Right lobe of liver (tissue), 6 donors: ENCODE measurements around the gene TMEM270. TPM values are rescaled to one million over a fixed set of nuclear protein-coding genes. Genes with fewer than 3 reads are reported as not detected.
A peak's percentile ranks its signal among the peaks of the same experiment; 100 is the strongest.

Experiments used
- ATAC-seq, 4 donors: fragments of 200-7000 bp; cut with Tn5 transposase; one replicate each; pipeline ENCODE4 v1.9.1; 2020; ENCODE audit warnings: mild to moderate bottlenecking in 4 of 4, moderate library complexity in 4 of 4
- DNase-seq, 3 donors: peaks; one replicate each; pipeline ENCODE4 v3.0.0-alpha.2; 2020
- H3K27ac ChIP-seq, 3 donors: fragments of 200-600 bp; one replicate each; pipeline ENCODE4 v1.8.0; 2022
- H3K27me3 ChIP-seq, 2 donors: fragments of 200-600 bp; one replicate each; pipeline ENCODE4 v1.8.0; 2022
- H3K36me3 ChIP-seq, 4 donors: fragments of 200-600 bp; sonication (generic) in 1 of 4; one replicate each; pipeline versions ENCODE4 v1.5.1 to v1.8.0; 2017 to 2022; ENCODE audit warnings: control low read depth in 1 of 4
- H3K4me1 ChIP-seq, 4 donors: fragments of 200-600 bp; sonication (generic) in 1 of 4; one replicate each; pipeline versions ENCODE4 v1.5.1 to v1.8.0; 2017 to 2022; ENCODE audit warnings: control low read depth in 1 of 4
- H3K4me3 ChIP-seq, 3 donors: fragments of 200-600 bp; one replicate each; pipeline ENCODE4 v1.8.0; 2022
- H3K9me3 ChIP-seq, 4 donors: fragments of 200-600 bp; sonication (generic) in 1 of 4; one replicate each; pipeline versions ENCODE4 v1.5.1 to v1.8.0; 2017 to 2022; ENCODE audit warnings: control low read depth in 1 of 4
- CTCF ChIP-seq, 4 donors: fragments of 200-600 bp in 3 of 4; fragments of 450-650 bp in 1 of 4; IDR thresholded peaks; one replicate each; pipeline versions ENCODE4 v1.5.1 to v1.8.0; 2016 to 2022; ENCODE audit warnings: antibody characterized with exemption in 4 of 4, mild to moderate bottlenecking in 2 of 4
- POLR2A ChIP-seq: fragments of 450-650 bp; IDR thresholded peaks from one replicate; pipeline ENCODE4 v1.6.1; 2017; ENCODE audit warnings: antibody characterized with exemption, mild to moderate bottlenecking
- WGBS: methylation state at CpG from one replicate; pipeline ENCODE4 v1.1.6; 2018; ENCODE audit warnings: low coverage, low lambda C conversion rate; ENCODE audit not compliant: insufficient coverage; ENCODE audit errors: missing lambda C conversion rate; 5-methylcytosine and 5-hydroxymethylcytosine counted together
- intact Hi-C, 2 donors: fragments of 100-400 bp; cut with DNase I; formaldehyde crosslinking; loops; one replicate each; pipeline versions ENCODE4 v1.11.2 to v1.14.1; 2022
- total RNA-seq, 6 experiments: library from RNA; depleted of rRNA in 2 of 6; stranded (reverse); fragments of >200 nt in 2 of 6; fragmentation: NEBNext Ultra II Directional in 3 of 6; extraction: Animal tissue kit (Norgen Biotek cat#: 25700) in 3 of 6; gene quantifications; one replicate each; pipeline versions ENCODE4 v1.1.0 to v1.2.4, GENCODE V29; 2016 to 2023
- donor health status: DM: no; HTN: yes; CAD: no.
- donor health status: DM: no; HTN: no; CAD: no.
- donor health status: DM: no; HTN: no; CAD: no.
- donor health status: DM: no; HTN: yes; CAD: no.
- donor health status: DM: no; HTN: yes; CAD: no.

TMEM270 gene
- total RNA-seq, 6 experiments from 2014 or later: not detected

DNA sequence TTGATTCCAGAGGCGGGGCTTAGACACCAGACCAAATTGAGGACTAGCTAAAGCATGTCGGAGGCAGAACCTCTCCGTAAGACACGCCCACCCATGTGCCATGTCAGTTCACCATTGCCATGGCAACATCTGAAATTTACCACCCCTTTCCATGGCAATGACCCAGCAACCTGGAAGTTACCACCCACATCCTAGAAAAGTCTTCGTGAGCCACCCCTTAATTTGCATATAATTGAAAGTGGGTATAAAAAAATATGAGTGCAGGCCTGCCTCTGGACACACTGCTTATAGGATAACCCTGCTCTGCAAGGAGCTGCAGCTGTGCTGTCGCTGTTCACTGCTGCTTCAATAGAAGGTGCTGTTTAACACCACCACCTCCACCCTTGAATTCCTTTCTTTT is 28.0 kb downstream of the TMEM270 start:
- no peaks in the 10 kb centered on the region for H3K4me1 ChIP-seq
- no peak overlapping the region for H3K4me3 ChIP-seq
- TF ChIP-seq CTCF (IDR thresholded peaks at IDR 0.05) (no peak), POLR2A (no peak)
- H3K9me3 ChIP-seq: no peaks in the 10 kb centered on the region
- WGBS: 84% methylated on average over 5 of the region's 6 CpGs
- no peaks in the 10 kb centered on the region for H3K36me3 ChIP-seq
- ATAC-seq (no peak), DNase-seq (peak in 1 of 3 donors; percentile 20)
- H3K27me3 ChIP-seq: no peaks in the 10 kb centered on the region
- intact Hi-C loops: no loop called here
- H3K27ac ChIP-seq: no peak overlapping the region

DNA sequence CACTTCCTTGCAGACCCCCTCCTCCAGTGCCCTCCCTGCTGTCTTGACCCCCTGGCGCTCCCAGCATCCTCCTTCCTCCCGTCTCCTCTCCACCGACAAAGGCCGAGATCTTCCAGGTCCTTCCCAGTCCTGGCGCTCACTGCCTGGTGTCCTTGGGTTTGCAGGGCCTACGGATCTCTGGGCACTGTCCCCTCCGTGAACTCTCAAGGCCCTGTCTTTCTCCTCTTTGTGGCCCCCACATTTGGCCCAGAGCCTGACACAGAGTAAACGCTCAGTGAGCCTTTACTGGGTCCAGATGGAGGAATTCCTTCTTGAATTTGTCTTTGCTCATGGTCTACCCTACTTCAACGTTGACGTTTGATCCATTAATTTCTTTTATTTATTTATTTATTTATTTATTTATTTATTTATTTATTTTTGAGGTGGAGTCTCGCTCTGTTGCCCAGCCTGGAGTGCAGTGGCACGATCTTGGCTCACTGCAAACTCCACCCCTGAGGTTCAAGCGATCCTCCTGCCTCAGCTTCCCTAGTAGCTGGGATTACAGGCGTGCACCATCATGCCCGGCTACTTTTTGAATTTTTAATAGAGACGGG is 29.7 kb downstream of the TMEM270 start:
- Histone ChIP-seq H3K27me3 (no peaks in the 10 kb centered on the region), H3K9me3 (no peaks in the 10 kb centered on the region), H3K27ac (no peak overlapping the region), H3K4me1 (no peaks in the 10 kb centered on the region), H3K36me3 (no peaks in the 10 kb centered on the region), H3K4me3 (no peak overlapping the region)
- intact Hi-C loops: no loop called here
- TF ChIP-seq CTCF (IDR thresholded peaks at IDR 0.05) (no peak), POLR2A (no peak)
- ATAC-seq (no peak), DNase-seq (no peak)
- 93% methylated on average over 12 of the region's 16 CpGs for WGBS

DNA sequence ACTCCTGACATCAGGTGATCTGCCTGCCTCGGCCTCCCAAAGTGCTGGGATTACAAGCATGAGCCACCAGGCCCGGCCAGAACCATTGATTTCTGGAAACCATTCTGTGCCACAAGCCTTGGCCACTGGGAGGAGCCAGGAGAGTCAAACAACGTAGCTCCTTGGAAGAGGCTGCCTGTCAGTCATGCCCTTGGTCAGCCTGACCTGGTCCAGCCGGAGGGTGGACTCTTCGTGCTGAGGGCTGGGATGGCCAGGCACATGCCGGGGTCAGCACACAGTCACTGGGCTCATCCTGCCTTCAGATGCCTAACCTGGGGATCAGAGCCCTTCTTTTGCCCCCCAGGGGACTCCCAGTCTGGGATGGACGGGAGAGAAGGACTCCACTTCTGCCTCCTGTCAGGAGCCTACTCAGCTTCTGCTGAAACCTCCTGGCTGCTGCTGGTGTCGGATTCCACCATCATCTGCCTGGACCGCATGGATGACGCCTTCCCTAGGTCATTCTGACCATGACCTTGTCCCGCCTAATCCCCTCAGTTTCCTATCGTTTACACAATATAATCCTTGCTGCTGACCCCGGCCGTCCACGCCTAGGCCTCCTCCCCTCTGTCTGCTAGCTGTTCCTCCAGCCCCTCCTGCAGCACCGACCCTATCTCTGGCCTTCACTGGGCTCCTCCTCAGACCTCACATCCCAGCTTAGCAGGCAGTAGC is 30.4 kb downstream of the TMEM270 start:
- H3K4me3 ChIP-seq: no peak overlapping the region
- no peaks in the 10 kb centered on the region for H3K36me3 ChIP-seq
- H3K27ac ChIP-seq: no peak overlapping the region
- ATAC-seq (no peak), DNase-seq (no peak)
- TF ChIP-seq CTCF (IDR thresholded peaks at IDR 0.05) (no peak), POLR2A (no peak)
- H3K9me3 ChIP-seq: no peaks in the 10 kb centered on the region
- intact Hi-C loops: no loop called here
- WGBS: 78% methylated on average over 9 of the region's 16 CpGs
- no peaks in the 10 kb centered on the region for H3K4me1 ChIP-seq
- no peaks in the 10 kb centered on the region for H3K27me3 ChIP-seq

DNA sequence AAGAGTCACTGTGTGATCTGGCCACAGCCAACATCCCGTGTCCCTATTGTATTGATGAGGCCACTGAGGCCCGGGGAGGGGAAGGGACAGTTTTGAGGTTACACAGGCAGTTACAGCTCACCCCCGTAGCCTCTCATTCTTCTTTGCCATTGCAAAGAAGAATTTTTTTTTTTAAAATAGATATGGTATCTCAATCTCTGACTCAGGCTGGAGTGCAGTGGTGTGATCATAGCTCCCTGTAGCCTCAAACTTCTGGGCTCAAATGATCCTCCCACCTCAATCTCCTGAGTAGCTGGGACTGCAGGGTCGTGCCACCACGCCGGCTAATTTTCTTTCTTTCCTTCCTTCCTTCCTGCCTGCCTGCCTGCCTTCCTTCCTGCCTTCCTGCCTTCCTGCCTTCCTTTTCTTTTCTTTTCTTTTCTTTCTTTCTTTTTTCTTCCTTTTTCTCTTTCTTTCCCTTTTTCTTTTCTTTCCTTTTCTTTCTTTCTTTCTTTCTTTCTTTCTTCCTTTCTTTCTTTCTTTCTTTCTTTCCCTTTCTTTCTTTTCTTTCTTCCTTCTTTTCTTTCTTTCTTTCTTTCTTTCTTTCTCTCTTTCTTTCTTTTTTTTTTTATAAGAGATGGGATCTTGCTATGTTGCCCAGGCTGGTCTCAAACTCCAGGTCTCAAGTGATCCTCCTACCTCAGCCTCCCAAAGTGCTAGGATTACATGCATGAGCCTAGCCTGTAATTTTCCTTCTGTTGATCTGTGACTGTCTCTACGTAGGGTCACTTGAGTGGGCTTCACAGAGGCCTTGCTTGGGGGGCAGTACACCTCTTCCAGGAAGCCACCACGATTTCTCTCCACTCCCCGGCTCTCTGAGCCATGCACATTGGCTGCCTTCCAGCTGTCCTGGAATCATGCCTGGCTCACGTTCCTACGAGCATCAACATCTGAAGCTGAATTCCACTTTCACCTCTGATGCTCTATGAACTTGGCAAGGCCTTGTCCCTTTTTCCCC is 31.3 kb downstream of the TMEM270 start:
- 43% methylated on average over 11 of the region's 11 CpGs for WGBS
- DNase-seq (peak in 1 of 3 donors; percentile 45), ATAC-seq (peak; percentile 27 to 54 (median 42))
- Histone ChIP-seq H3K36me3 (no peaks in the 10 kb centered on the region), H3K4me1 (no peaks in the 10 kb centered on the region), H3K27me3 (no peaks in the 10 kb centered on the region), H3K27ac (no peak overlapping the region), H3K4me3 (no peak overlapping the region), H3K9me3 (no peaks in the 10 kb centered on the region)
- no peak for TF ChIP-seq POLR2A
- no peak for TF ChIP-seq CTCF (IDR thresholded peaks at IDR 0.05)
- intact Hi-C loops: no loop called here
